Superior temporal gyrus (tissue), 1 donor: Measurements from ENCODE around the gene KRT26.
A peak's percentile ranks its signal among the peaks of the same experiment; 100 is the strongest.
"Not testable (repeated sequence)": the region's sequence is repeated elsewhere in the genome, so short reads cannot be mapped to it uniquely, and the experiment has no call there.

Experiments
- DNase-seq: peaks from one replicate; pipeline ENCODE4 v3.0.0-alpha.2; 2016; ENCODE audit errors: extremely low spot score

The KRT26 gene

DNA sequence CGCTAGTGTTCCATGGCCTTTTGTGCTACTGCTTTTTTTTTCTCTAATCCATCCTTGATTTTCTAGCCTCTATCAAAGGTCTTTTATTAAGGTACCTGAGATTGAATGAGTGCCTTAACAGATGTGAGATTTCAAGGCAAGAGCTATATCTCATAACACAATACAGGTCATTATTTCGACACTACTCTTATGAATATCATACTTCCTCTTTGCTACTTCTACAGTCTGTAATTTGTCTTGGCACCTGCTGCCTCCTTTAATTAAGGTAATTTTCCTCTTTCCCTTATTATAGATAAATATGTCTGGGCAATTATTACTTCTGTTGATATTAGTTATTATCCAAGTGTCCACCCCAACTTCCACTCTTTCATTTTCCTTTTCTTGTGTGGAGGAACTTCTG lies 22.5 kb upstream of the KRT26 start:
- DNase-seq = no peak

DNA sequence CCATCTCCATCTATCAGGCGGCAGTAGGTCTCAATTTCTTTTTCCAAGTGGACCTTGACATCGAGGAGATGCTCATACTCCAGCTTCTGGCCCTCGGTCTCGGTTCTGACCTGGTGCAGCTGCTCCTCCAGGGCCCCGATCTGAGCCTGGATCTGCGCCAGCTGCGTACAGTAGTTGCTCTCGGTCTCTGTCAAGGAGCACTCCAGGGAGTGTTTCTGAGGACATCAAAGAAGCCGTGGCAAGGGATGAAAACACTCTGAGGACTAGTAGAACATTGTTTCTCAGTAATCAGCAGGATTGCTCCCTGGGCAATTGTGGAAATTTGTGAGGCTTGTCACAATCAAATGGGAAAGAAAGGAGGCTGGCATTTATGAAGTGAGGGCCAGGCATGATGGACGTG lies 21.8 kb upstream of the KRT26 start:
- no peak for DNase-seq

DNA sequence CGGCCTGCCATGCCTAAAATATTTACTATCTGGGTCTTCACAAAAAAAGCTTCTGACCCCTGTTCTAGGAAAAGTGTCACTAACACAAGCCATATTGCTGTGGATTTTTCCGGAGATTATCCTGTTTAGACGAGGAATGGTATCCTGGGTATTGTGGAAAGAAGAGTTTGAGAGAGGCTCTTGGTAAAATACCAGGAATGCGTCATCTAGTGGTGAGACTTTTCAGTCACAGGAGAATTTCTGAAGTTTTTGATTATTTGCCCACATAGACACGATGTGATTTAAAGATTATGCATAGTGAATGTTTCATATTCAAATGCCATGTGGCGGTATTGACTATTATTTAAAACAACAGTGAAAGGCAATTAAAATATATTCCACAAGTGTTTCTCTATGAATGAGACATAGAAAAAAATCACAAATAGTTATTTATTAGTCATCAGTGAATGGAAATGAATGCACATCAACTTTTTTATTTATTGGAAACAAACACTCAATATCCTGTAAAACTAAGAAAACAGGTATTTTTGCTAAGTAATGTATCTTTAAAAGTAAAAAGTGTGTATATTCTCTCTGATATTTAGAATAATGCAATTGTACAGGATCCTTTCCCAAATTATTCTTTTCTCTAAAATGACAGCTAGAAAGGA lies 19.9 kb upstream of the KRT26 start:
- peak; percentile 34 for DNase-seq

DNA sequence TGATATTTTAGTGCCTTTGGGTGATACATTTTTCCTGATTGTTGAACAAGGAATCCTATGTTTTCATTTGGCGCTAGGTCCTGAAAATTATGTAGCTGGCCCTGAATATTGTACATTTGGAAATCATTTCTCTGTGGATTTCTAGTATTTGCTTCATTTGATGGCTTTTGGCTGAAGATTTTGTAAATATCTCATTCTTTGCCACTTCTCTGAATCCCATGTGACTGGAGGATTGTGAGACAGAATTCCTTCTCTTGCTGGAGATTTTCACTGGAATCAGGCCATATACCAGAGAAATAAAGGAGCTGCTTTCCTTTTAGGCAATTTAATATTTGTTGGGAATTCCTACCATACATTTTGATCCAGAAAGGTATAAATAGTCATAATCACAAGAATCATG lies 19.1 kb upstream of the KRT26 start:
- DNase-seq = no peak

DNA sequence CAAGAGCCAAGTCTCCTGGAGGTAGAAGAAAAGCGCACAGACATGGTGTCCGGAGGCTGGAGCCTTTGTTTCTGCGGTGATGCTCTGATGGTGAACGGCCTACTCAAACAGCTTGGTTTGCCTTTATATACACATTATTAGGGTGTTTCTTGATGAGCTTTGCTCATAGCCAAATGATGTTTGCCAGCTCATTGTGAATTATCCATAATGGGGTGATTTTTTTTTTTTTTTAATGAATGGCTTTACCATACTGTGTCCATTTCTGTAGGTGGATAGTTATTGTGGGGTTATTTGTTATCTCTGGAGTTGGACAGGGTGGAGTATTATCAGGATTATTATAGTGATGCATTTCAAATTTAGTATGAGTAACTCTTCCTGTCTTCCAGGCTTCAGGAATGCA lies 10.4 kb upstream of the KRT26 start, which contains the start of gene KRT27:
KRT27 (minus strand) TSS at position 101 of the 400 bp plus-strand sequence; CDS start at position 44, 57 bp downstream.
- DNase-seq = no peak

DNA sequence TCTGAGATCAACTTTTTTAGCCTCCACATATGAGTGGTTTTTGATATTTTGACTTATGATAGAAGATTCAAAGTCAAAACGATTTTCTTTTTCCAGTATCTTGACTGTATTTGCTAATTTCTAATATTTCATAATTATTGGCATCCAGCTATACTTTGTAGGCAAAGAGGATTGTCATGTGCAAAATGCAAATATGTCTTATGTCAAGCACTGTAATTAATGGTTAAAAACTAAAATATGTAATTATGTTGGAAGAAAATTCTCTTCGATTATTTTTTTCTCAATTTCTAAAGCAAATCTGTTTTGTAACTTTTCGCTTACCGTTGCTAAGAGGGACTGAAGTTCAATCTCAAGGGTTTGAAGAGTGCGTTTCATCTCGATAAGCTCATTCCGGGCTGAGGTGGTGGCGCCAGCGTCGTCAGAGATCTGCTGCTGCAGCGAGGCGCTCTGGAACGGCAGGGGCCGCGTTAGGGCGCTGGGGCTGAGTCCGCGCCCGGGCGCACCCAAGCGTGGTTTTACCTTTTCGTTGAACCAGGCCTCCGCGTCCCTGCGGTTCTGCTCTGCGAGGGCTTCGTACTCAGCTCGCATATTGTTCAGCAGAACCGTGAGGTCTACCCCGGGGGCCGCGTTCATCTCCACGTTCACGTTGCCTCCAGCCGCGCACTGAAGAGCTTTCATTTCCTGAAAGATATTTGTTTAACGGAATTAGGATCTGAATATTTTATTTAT lies 7.3 kb upstream of the KRT26 start:
- DNase-seq = no peak

DNA sequence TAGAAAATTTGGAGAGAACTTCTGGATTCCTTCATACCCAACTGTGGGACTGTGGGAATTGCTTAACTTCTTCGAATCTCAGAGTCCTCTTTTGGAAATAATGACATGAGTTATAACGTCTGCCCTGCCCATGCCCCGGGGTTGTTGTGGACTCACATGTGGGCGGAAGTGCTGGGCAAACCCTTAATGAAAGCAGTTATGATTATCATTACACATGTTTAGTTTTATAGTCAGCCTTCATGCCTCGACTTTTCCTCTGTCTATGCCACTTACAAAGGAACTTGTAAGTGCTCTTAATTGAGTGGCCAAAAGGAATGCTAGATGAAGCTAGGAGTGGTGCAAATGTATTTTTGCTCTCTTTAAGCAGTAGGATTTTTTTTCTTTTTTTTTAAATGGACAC lies 6.5 kb upstream of the KRT26 start:
- no peak for DNase-seq

DNA sequence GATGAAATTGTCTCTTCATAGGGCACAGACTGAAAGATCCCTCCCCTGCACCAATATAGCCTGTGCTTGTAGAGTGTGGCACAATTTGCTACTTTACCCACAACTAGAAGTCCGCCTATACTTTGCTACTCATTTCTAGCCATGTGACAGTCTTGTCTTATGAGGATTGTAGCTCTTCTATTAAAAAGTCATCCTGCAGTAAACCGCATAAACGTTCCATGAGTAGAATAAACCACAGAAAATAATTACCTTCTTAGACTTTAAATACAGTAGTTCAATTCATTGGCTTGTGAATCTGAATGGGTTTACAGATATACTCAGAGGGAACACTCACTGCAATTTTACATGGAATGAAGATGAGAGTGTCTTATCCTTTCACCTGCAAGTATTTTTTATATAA lies 6.0 kb upstream of the KRT26 start:
- DNase-seq = no peak

DNA sequence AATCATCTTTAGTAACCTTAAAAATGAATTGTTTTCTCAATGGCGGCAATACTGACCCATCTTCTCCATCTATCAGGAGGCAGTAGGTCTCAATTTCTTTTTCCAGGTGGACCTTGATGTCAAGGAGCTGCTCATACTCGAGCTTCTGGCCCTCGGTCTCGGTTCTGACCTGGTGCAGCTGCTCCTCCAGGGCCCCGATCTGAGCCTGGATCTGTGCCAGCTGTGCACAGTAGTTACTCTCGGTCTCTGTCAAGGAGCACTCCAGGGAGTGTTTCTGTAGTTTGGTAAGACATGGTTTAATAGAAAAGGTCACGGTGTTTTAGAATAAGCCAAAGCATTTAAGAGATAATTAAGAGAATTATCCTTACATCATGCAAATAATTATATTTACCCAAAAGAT lies 5.5 kb upstream of the KRT26 start:
- no peak for DNase-seq

DNA sequence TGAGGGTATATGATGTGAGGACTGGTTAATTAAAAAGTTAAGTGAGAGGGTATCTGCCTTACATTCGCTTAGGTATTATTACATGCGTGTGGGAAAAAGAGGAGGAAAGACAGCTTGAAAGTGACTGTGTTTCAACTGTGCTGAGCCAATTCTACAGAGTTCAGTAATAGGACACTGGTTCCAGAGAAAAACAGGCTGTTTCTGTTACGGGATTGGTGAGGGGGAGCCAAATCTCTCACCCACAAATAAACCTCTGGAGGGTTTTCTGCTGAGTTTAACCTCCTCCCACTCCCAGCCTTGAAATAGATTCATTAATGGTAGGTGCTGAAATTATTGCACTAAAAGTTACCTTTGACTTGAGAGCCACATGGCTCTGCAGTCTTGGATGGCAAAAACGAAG lies 3.9 kb upstream of the KRT26 start:
- DNase-seq = no peak

DNA sequence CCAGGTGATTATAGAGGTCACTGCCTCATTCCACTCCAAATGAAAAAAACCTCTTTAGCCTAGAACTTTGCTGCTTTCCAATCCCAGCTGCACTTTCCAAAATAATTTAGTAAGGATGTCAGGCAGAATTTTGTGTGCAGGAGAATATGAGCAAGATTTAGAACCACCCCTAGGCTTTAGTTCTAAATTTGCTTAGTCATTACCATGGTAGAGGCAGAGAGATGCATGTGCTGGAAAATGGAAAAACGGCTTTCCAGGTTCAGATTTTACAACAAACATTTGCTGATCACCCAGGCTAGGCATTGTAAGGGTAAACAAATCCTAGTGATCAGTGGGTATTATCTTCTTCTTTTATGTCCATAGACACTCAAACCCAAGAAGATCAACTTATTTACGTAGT lies 6.3 kb downstream of the KRT26 start:
- DNase-seq = no peak

DNA sequence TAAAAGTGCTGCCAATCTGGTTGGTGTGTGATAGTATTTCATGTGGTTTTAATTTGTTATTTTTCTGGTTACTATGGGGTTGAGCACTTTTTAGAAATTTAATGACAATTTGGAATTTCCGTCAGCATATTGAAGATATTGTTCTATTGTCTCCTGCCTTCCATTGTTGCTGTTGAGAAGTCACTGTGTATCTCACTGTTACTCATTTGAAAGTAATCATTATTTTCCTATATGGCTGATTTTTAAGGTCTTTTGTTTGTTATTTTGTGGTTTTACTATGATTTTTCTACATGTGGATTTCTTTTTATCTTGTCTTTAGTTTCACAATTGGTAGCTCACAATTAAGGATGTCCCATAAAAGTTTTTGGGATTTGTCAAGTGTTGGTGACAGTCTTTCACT lies 8.2 kb downstream of the KRT26 start:
- no peak for DNase-seq

DNA sequence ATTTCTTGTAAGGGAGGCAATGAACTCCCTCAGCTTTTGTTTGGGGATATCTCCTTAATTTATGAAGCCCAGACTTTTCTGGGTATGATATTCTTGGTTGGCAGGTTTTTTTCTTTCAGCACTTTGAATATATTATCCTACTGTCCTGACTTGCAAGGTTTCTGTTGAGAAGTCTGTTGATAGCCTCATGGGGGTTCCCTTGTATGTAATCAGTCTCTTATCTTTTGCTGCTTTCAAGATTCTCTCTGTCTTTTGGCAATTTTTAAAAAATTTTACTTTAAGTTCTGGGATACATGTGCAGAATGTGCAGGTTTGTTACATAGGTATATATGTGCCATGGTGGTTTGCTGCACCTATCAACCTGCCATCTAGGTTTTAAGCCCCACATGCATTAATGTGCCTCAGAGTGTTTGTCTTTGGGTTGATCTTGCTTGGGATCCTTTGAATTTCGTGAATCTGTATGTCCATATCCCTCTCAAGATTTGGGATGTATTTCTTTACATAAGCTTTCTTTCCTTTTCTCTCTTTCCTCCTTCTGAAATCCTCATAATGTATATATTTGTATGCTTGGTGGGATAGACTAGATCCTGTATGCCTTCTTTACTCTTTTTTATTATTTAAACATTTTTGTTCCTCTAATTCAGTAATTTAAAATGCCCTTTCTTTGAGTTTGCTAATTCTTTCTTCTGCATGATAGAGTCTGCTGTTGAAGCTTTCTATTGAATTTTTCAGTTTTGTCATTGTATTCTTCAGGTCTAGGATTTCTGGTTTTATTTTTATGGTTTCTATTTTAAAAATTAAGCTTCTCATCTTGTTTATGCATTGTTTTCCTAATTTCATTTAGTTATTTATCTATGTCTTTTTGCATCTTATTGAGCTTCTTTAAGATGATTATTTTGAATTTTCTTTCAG lies 11.6 kb downstream of the KRT26 start:
- no peak for DNase-seq

DNA sequence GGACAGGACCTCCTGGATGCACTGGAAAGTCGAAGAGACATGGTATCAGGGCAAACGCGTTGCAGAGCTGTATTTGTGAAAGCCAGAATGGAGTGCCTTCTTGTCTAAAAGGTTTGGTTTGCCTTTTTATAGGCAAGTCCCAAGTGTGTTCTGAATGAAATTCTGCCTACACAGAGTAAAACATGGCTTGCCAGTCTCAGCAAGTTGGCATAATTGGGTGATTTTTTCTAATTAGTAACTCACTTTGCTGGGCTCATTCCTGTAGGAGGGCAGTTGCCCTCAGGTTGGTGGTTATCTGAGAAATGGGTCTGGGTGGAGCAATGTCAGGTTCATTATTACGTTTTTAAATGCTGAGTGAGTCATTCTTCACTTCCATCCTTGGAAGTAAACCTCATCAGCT lies 16.8 kb downstream of the KRT26 start, which contains the start of gene KRT25:
KRT25 (minus strand) TSS at position 101 of the 400 bp plus-strand sequence; CDS start at position 41, 60 bp downstream.
- no peak for DNase-seq

DNA sequence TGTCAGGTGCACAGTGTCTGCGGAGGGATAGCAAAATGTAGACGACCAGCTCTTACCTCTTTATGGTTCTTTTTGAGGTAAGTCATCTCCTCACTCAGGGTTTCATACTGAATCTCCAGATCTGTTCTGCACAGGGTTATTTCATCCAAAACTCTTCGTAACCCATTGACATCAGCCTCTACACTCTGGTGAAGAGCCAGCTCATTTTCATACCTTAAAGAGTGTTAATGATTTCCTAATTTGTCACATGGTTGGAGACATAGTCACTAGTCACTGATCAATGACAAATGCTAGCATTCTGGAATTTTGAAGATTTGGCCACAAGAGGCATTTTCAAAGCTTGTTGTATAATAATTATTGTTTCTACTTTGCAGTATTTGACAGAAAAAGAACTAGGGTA lies 18.2 kb downstream of the KRT26 start:
- no peak for DNase-seq

DNA sequence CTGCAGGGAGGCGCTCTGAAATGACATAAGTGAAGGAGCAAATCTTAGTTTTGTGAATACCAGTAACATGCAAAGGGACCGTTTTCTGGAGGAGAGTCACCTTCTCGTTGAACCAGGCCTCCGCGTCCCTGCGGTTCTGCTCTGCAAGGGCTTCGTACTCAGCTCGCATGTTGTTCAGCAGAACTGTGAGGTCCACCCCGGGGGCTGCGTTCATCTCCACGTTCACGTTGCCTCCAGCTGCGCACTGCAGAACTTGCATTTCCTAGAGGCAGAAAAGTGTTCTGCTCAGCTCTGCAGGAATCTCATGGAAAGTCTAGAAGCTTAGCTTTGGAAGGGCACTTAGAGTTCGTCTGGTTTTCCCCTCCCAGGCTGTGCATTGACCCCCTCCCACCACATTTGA lies 20.9 kb downstream of the KRT26 start:
- DNase-seq = no peak

DNA sequence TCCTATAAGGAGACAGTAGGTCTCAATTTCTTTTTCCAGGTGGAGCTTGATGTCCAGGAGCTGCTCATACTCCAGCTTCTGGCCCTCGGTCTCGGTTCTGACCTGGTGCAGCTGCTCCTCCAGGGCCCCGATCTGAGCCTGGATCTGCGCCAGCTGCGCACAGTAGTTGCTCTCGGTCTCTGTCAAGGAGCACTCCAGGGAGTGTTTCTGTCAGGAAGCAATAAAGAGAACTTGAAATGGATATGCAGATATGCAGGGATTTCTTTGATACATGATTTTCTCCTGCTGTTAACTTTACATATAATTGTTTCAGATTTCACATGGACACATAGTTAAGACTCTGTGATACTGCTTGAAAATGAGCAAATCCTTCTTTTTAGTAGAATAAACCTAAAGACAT lies 21.6 kb downstream of the KRT26 start:
- no peak for DNase-seq

DNA sequence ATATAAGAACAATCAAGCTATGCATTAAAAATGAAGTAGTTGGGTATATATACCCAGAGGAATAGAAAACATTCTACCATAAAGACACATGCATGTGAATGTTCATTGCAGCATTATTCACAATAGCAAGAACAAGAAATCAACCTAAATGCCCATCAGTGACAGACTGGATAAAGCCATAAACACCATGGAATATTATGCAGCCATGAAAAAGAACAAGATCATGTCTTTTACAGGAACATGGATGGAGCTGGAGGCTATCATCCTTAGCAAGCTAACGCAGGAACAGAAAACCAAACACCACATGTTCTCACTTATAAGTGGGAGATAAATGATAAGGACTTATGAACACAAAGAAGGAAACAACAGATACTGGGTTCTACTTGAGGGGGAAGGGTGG lies 23.3 kb downstream of the KRT26 start:
- DNase-seq = not testable (repeated sequence)

DNA sequence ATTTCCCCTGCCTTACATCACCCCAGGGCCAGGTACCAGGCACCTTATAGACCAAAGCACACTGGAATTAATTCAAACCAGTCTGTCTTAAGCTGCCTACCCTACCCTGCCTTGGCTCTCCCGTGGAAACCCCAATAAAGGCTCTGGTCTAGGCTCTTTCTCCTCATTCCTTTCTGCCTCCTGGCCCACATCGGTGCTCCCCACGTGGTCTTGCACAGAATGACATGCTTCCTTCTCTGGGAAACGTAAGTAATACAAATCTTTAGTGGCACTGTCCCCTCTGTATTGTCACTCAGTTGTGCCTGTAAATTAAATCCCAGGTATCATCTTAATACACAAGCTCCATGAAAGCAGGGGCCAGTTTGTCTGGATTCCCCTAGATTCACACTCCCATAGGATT lies 33.4 kb downstream of the KRT26 start:
- DNase-seq = no peak

DNA sequence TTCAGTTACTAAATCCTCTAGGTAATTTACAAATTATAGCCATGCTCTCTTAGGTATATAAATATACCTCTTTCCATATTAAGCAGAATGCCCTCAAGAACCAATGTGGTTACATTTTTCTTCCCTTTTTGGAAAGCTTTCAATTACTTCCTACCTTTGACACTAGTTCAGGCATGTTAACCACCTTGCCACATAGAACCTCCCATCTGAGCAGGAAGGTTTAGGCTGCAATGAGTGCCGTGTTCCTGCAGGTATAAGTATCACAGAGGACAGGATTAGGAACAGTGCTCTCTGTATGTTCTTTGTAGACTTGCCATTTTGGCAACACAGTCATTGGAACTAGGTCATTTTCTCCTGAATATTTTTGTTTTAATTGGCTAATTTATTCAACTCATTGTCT lies 37.0 kb downstream of the KRT26 start:
- no peak for DNase-seq

DNA sequence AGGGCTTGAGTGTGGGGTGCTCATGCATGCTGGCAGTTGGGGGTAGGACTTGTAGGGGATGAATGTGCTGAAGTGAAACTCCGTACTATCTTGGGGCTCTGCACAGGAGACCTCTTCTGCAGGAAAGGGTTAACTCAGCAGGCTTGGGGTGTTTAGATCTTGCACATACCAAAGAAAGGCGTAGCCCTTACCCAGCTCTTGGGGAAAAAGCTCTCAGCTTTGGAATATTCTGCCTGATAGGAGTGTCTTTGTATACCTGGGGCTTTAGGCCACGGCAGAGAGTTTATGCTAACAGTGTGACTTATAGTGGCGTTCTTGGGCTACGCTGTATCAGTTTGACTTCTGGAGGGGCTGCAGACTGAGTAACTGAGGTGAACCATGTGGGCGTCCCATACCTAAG lies 38.0 kb downstream of the KRT26 start:
- DNase-seq = no peak

DNA sequence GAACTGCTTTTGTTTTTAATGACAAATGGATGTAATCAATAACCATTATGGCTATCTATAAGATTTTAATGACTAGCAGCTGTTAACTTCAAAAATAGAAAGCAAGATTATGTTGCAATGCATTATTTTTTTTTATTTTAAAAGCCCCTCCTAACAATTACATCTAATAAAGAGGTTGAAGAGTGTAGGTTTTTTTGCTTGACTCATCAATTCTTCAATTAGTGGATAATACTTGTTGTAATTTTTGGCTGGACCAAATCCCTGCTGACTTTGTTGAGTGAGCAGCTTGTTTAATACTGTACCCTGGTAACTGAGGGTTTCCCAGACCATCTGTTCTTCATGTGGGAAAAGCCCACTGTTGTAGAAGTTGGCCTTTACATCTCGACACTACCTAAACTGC lies 41.0 kb downstream of the KRT26 start:
- no peak for DNase-seq
